Endometrial microvascular endothelial cells (primary cell): ENCODE data around the gene SAMD15. TPM values are rescaled to one million over a fixed set of nuclear protein-coding genes. Genes with fewer than 3 reads are reported as not detected.
"Not testable (repeated sequence)": the region's sequence is repeated elsewhere in the genome, so short reads cannot be mapped to it uniquely, and the experiment has no call there.

ENCODE experiments used
- in situ Hi-C: cut with HindIII; loops from 2 replicates; pipeline ENCODE4 v1.10.0; 2017; ENCODE audit warnings: low sequenced_read_pairs, low pct_unique_long_range_greater_than_20kb; ENCODE audit errors: inconsistent ontology term
- total RNA-seq: library from RNA; depleted of rRNA; stranded (reverse); fragments of >200 nt; gene quantifications from one replicate; pipeline ENCODE4 v1.2.3, GENCODE V29; 2015; ENCODE audit errors: inconsistent ontology term

Gene SAMD15
- 0.65 TPM for total RNA-seq

DNA sequence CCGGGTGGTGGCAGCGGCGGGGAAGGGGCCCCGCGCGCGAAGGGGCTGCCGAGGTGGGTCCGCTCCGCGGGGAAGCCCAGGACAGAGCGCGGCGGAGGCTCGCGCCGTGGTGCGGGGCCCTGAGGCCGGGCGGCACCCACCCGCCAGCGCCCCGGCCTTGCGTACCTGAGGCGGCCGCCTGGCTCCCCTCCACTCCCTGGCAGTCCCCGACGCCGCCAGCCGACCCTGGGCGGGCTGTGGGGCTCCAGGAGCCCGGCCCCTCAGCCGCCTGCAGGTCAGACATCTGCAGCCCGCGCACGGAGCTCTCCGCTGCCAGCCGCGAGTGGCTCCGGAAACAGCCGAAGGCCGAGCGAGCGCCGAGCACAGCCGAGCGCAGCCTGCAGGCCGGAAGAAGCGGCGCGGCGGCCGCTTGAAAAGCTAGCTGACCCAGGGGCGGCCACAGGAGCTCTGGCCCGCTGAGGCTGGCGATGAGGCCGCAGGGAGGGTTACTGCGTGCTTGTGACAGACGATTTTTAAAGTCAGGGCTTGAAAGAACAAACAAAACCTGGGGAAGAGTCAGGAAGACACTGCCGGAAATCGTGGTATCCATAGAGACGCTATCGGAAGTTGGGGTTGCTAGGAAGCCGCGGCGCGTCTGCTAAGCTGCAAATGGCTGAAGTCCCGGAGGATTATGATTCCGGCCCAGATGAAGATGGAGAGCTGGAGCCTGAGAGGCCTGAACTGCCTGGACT is at the start of gene SAMD15, which contains the start of gene TMED8:
SAMD15 (plus strand) TSS at position 609 of the 731 bp plus-strand sequence; CDS start at position 649, 40 bp downstream.
TMED8 (minus strand) TSS at position 324 of the 731 bp plus-strand sequence; CDS start at position 283, 41 bp downstream.
- in situ Hi-C loops: no loop called here

DNA sequence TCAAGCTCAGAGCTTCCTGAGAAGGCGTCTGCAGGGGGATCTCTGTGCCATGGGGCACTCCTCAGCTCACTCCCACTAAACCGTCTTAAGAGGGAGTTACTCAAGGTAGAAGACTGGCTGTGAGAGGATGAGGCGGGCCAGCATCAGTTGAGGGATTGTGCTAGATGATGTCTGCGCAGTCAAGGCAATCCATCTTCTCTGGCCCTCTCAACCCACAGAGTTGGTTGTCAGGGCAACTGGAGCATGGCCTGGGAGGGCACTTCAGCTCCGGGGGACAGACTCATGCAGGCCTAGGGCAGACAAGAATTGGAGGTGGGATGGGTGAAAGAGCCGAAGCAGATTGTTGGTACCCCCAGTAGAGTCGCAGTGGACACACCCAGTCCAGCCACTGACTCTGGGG is 47.3 kb upstream of the SAMD15 start:
- in situ Hi-C loops: no loop called here

DNA sequence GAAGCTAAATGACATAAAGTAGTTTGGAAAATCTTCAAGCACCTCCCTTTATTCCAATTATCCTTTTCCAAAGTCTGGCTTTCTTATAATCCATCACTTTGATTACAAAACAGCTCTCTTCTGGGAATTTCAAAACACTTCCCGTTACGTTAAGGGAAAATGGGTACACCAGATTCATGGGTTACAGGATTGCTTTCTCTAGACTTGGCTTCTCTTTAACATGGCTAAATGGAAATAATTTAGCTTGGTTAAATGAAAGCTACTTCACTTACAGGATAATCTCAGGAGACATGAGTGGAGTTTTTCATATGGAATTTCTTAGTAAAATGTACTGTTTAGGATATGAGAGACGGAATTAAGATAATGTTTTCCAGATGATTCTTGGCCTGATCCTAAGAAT is 41.6 kb upstream of the SAMD15 start:
- in situ Hi-C loops: no loop called here

DNA sequence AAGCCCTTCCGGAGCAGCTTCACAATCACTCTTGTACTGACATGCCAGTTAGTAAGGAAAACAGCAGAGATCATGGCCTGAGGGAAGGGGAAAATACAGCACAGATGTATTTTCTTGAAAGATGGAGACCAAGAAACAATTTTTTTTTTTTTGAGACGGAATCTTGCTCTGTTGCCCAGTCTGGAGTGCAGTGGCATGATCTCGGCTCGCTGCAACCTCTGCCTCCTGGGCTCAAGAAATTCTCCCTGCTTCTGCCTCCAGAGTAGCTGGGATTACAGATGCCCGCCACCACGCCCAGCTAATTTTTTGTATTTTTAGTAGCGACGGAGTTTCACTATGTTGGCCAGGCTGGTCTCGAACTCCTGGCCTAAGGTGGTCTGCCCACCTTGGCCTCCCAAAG is 39.9 kb upstream of the SAMD15 start:
- in situ Hi-C loops: not testable (repeated sequence)

DNA sequence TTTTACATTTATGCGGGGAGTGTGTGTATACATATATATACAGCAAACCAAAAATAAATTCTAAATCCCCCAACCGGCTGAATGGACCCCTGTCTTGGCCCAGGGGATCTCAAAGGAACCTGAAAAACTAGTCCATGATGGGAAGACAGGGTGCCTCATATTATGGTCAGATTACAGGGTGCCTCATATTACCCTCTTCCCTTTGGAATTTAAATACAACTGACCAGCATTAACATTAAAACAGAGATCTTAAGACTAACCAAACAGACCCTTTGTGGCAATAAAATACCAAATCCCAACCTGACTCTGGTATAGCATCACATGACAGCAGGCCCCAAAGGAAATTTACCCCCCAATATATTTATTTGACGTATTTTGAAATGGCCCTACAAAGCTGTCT is 39.3 kb upstream of the SAMD15 start:
- in situ Hi-C loops: no loop called here

DNA sequence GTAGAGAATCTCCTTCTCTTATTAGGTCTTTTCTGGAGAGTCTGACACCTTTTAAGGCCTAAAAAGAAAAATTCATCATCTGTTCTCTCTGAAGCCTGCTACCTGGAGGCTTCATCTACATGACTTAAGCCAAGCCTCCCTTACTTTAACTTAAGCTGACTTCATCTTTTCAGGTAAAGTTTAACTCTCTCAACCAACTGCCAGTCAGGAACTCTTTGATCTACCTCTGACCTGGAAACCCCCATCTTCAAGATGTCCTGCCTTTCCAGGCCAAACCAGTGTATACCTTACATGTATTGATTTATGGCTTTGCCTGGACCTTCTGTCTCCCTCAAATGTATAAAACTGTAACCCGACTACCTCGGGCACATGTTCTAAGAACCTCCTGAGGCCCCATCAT is 38.9 kb upstream of the SAMD15 start:
- in situ Hi-C loops: no loop called here

DNA sequence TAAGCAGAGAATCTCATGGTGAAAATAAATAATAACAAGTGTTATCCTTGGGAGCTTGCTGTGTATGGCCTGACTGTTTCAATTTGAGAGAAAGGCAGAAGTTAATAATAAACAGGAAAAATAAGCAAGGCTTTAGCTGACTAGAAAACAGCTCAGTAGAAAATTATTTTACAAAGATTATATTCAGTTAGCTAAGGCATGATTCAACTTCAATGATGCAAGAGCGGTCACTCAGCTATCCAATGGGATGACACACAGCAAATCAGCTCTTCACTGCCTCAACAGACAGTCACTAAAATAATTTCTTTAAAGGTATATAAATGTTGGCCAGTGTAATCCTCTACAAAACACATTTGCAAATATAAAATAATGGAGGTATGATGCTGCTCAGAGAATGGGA is 37.8 kb upstream of the SAMD15 start:
- in situ Hi-C loops: no loop called here

DNA sequence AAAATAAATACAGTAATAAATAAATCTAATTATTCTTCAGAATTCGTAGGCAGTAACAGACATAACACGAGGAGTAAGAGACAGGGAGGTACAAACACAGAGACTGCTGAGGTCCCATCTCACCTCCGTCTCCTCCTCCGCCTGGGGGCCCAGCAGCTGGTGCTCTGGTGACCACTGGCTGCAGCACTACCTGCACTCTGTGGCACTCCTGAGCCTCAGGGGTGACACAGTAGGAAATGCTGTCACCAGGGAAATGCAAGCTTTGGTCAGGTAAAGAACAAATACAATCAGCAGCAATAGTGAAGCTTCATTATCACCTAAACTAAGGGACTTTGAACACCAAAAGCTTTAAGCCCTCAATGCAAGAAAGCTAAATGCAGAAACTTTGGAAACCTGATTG is 36.8 kb upstream of the SAMD15 start:
- in situ Hi-C loops: no loop called here

DNA sequence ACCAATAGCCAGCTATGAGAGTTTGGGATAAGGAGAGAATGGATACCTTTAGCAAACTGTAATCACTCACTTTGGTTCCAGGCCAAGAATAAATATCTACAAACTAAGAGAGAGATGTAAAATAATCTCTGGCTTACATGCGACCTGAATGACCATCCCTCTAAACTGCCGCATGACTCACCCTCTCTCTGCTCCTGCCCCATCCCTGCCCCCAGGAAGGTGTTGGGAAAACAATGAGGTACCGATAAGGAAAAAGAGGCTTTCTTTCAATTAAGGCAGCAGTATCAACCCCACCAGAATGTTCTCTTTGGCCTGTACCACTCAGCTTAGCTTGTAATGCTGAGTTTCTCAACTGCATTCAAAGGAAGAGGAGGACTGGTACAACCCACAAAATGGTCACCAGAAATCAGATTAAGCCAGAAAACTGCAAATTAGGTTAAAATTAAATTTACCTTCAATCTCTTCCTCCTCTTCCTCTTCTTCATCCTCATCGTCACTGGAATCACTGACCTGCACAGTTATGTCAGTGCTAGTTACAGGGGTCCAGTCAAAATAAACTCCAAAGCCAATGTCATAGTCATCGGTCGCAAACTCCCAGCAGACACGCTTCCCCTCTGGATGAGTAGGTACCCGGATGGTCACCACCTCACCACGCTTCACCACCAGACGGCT is 34.3 kb upstream of the SAMD15 start:
- in situ Hi-C loops: no loop called here

DNA sequence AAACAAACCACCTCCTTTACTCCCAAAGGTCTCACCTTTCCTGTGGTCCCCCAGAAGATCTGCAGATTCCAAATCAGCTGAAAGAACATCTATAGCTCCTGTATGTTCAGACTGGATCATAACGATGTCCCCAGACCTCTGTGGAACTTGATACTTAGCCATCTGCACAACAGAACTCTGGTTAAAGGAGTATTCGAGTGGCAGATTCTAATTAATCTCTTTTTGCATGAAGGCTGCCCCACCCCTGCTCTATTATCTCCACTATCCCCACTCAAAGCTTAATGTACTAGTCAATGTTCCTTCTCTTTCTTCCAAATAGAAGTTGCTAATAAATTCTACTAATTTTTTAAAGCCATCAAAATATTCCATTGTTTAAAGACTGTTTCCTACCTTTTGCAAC is 33.5 kb upstream of the SAMD15 start:
- in situ Hi-C loops: no loop called here

DNA sequence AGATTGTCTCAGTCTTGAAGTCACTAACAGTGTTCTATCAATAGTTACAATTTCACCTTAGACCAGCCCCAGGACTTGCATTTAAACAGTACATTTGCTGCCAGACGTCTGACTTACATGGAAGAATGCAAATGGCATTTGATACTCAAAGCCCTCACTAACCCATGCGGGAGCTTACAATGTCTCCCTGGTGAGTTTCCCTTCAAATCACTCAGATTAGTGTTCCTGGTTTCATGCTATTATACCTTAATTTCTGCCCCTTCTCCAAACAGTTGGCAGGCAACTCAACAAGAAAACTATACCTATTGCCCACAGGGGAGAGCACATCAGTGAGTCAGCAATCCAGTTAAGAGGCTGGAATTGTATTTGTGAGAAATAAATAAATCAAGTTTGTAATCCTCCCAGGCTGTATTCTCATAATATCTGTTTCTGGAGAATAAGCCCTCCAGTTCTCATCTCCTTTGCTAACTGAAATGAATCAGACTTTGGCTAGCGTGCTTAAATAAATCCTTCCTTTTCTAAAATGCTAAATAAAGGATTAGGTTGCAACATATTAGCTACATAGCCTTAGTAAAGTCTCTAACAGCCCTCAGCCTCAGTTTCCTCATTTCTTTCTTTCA is 32.7 kb upstream of the SAMD15 start:
- in situ Hi-C loops: no loop called here

DNA sequence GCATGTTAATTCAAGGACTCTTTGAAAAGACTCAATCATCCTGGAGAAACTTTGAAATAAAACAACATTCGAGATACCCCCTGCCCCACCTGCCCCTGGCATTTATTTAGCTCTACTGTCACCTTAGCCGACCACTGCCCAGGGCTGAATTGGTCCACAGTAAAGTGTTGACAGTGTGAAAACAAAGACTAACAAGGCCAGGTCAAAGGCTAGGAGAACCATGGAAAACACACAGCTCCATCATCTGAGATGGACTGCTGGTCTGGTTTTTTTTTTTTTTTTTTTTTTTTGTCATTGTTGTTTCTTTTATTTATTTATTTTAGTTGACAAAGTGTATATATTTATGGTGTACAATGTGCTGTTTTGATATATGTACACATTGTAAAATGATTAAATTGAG is 30.7 kb upstream of the SAMD15 start:
- in situ Hi-C loops: no loop called here

DNA sequence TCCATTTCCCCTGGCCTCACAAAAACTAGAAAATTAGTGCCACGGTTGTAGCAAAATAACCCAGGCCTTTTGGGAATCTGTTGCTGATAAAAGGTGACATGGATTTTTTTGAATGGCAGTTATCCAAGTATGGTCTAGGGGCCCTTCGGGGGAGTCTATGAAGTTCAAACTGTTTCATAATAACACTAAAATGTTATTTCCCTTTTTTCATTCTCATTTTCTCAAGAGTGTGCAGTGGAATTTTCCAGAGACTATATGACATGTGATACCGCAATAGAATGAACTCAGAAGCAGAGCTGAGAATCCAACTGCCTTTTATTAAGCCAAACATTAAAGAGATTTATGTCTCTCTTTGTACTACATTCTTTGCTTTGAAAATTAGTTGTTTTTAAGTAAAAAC is 29.4 kb upstream of the SAMD15 start:
- in situ Hi-C loops: no loop called here

DNA sequence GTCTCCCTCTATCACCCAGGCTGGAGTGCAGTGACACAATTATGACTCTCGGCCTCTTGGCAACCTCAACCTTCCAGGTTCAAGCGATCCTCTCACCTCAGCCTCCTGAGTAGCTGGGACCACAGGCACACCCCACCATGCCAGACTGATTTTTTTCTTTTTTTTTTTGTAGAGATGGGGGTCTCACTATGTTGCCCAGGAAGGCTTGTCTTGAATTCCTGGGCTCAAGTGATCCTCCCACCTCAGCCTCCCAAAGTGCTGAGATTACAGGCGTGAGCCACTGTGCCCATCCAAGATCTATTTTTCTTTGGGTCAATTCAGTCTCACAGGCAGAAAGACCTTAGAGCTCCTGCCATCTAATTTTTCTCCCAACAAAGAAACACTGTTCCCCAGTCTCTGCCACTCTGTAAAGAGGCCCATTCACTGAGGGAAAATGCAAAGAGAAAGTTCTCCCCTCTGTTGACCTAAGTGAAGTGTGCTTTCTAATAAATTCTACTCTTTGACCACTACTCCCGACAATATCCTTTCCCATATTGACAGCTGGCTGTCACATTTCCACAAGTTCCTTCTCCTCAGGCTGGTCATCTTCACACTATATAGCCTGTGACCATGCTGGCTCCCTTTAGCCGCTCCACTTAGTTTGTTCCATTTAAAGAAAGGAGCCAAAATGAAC is 23.6 kb upstream of the SAMD15 start:
- in situ Hi-C loops: no loop called here

DNA sequence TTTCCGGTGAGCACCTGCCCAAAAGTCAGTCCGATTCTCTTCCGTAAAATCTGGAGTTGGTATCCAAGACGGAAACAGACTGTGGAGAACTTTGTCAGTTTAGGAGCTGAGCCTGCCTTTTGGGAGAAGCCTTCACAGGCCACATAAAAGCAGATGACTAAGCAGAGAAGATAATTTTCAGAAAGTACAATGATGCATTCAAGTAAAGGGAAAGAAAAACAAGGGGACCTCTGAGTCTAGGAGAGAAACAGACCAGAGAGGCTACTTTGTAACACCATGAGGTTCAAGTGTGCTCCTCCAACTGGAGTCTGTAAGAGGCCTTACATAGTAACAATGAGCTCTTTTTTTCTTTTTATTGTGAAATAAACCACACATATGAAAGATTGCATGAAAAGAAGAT is 21.4 kb upstream of the SAMD15 start:
- in situ Hi-C loops: no loop called here

DNA sequence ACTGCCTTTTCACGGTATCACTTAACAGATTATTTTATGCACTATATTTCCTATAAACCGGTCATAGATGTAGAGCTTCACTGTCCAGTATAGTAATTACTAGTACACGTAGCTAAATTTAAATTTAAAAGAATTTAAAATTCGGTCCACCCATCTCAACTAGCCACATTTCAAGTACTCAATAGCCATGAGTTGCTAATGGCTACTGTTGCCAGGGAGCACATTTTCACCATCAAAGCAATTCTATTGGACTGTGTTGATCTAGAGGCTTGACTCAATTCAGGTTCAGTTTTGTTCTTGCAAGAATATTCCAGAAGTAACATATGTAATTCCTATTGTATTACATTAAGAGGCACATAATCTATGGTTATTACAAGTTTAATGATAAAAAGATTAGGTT is 20.3 kb upstream of the SAMD15 start:
- in situ Hi-C loops: no loop called here

DNA sequence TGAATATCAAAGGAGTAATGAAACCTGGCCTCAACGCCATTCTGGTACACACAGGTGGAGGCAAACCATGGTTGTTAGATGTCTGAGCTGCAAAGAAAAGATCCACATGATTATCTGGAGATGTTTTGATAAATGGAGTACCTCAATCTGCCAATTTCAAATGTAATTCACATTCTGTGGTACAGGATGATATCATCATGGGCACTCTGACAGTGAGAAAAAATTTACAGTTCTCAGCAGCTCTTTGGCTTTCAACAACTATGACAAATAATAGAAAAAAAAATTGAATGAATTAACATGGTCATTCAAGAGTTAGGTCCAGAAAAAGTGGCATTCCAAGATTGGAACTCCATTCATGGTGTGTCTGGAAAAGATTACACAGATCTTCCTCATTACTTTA is 17.6 kb upstream of the SAMD15 start:
- in situ Hi-C loops: no loop called here

DNA sequence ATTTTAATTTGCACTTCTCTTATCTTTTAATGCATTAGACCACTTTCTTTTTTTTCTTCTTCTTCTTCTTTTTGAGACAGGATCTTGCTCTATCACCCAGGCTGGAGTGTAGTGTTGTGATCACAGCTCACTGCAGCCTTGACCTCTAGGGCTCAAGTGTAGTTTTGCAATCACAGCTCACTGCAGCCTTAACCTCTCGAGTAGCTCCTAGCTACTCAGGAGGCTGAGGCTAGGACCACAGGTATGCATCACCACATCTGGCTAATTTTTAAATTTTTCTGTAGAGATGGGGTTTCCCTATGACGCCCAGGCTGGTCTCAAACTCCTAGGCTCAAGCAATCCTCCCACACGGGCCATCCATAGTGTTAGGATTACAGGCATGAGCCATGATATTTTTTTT is 13.0 kb upstream of the SAMD15 start:
- in situ Hi-C loops: no loop called here

DNA sequence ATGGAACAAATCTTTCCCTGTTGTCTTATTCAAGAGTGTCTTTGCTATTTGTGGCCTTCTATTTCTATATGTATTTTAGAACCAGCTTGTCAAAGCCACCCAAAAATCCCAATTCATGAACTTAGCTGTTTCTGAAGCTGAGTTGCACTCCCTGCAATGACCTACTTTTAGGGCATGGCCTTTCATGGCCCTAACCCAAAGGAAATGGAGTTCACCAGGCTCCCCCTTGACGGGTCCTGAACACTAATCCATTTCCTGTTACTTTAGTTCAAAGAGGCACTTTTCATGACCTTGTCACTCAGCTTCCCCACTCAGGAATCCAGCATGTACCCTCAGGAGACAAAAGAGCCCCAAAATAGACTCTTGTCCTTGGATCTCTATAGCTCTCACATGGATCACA is 7.9 kb upstream of the SAMD15 start:
- in situ Hi-C loops: no loop called here
